Liver (tissue), 9 donors: Measurements from ENCODE around the gene FLNA. TPM values are rescaled to one million over a fixed set of nuclear protein-coding genes. Genes with fewer than 3 reads are reported as not detected.

Experiments used
- DNase-seq: peaks from one replicate; pipeline ENCODE4 v3.0.0-alpha.2; 2017; ENCODE audit warnings: low spot score
- H3K27ac ChIP-seq, 2 donors: one replicate each; pipeline ENCODE4 v1.7.0; 2013; ENCODE audit warnings: inconsistent platforms in 2 of 2, low read length in 2 of 2, control low read depth in 1 of 2, low read depth in 1 of 2, mild to moderate bottlenecking in 1 of 2
- H3K27me3 ChIP-seq, 4 donors: one replicate each; pipeline versions ENCODE4 v1.6.1 to v1.7.0; 2013; ENCODE audit warnings: low read length in 3 of 4, inconsistent platforms in 1 of 4, mild to moderate bottlenecking in 1 of 4, moderate library complexity in 1 of 4; ENCODE audit not compliant: control insufficient read depth in 4 of 4, insufficient read depth in 4 of 4
- H3K36me3 ChIP-seq, 4 donors: one replicate each; pipeline versions ENCODE4 v1.6.1 to v1.7.0; 2013; ENCODE audit warnings: low read length in 3 of 4, mild to moderate bottlenecking in 3 of 4, low read depth in 1 of 4, moderate library complexity in 1 of 4; ENCODE audit not compliant: control insufficient read depth in 4 of 4, insufficient read depth in 3 of 4
- H3K4me1 ChIP-seq, 4 donors: one replicate each; pipeline versions ENCODE4 v1.6.1 to v1.7.0; 2013; ENCODE audit warnings: low read length in 3 of 4, mild to moderate bottlenecking in 3 of 4, moderate library complexity in 1 of 4; ENCODE audit not compliant: control insufficient read depth in 4 of 4, insufficient read depth in 4 of 4
- H3K4me3 ChIP-seq, 3 donors: one replicate each; pipeline versions ENCODE4 v1.6.1 to v1.7.0; 2013; ENCODE audit warnings: low read length in 3 of 3, control low read depth in 1 of 3, low read depth in 1 of 3, mild to moderate bottlenecking in 1 of 3
- H3K9ac ChIP-seq, 2 donors: one replicate each; pipeline ENCODE4 v1.7.0; 2013; ENCODE audit warnings: low read length in 2 of 2, mild to moderate bottlenecking in 2 of 2, moderate library complexity in 2 of 2, control low read depth in 1 of 2, low read depth in 1 of 2
- H3K9me3 ChIP-seq, 4 donors: one replicate each; pipeline versions ENCODE4 v1.6.1 to v1.7.0; 2013; ENCODE audit warnings: low read length in 3 of 4; ENCODE audit not compliant: control insufficient read depth in 4 of 4
- EGR1 ChIP-seq, 2 donors: IDR thresholded peaks; 2 replicates each; pipeline ENCODE4 v1.6.1; 2016 to 2018; ENCODE audit warnings: antibody characterized with exemption in 2 of 2, low read depth in 2 of 2
- FOXA1 ChIP-seq: IDR thresholded peaks from 2 replicates; pipeline ENCODE4 v1.6.1; 2016; ENCODE audit warnings: antibody characterized with exemption
- FOXA2 ChIP-seq: IDR thresholded peaks from 2 replicates; pipeline ENCODE4 v1.6.1; 2016; ENCODE audit warnings: antibody characterized with exemption
- HNF4A ChIP-seq, 2 donors: conservative IDR thresholded peaks; 2 replicates each; pipeline ENCODE4 v1.6.1; 2016; ENCODE audit warnings: antibody characterized with exemption in 2 of 2, mild to moderate bottlenecking in 2 of 2
- HNF4G ChIP-seq: IDR thresholded peaks from 2 replicates; pipeline ENCODE4 v1.6.1; 2016; ENCODE audit warnings: antibody characterized with exemption
- JUND ChIP-seq, 2 donors: IDR thresholded peaks; 2 replicates each; pipeline ENCODE4 v1.6.1; 2016; ENCODE audit warnings: antibody characterized with exemption in 2 of 2
- NR2F2 ChIP-seq: IDR thresholded peaks from 2 replicates; pipeline ENCODE4 v1.6.1; 2016; ENCODE audit warnings: antibody characterized with exemption
- RAD21 ChIP-seq, 2 donors: IDR thresholded peaks; 2 replicates each; pipeline ENCODE4 v1.6.1; 2016; ENCODE audit warnings: antibody characterized with exemption in 2 of 2, mild to moderate bottlenecking in 2 of 2
- REST ChIP-seq: IDR thresholded peaks from 2 replicates; pipeline ENCODE4 v1.6.1; 2016; ENCODE audit warnings: antibody characterized with exemption, mild to moderate bottlenecking
- RXRA ChIP-seq, 2 donors: IDR thresholded peaks; 2 replicates each; pipeline ENCODE4 v1.6.1; 2017 to 2018; ENCODE audit warnings: antibody characterized with exemption in 2 of 2, mild to moderate bottlenecking in 1 of 2
- SP1 ChIP-seq: IDR thresholded peaks from 2 replicates; pipeline ENCODE4 v1.6.1; 2018; ENCODE audit warnings: antibody characterized with exemption, mild to moderate bottlenecking
- TAF1 ChIP-seq: conservative IDR thresholded peaks from 2 replicates; pipeline ENCODE4 v1.6.1; 2016; ENCODE audit warnings: antibody characterized with exemption, mild to moderate bottlenecking
- WGBS: extraction: QIAGEN DNeasy Blood & Tissue Kit; methylation state at CpG from one replicate; pipeline ENCODE4 v1.1.7; 2013; 5-methylcytosine and 5-hydroxymethylcytosine counted together
- polyA plus RNA-seq, 2 donors: library from polyadenylated mRNA; stranded (reverse) in 1 of 2; unstranded in 1 of 2; fragments of 200-250 nt in 1 of 2; fragments of >200 nt in 1 of 2; fragmentation: Nextera tagmentation in 1 of 2; extraction: Ambion mirVana in 1 of 2; gene quantifications; one replicate each; pipeline versions ENCODE4 v1.2.1 to v1.2.3, GENCODE V29; 2013 to 2015
- total RNA-seq, 2 donors: library from RNA; depleted of rRNA; stranded (reverse); fragments of >200 nt; gene quantifications; one replicate each; pipeline ENCODE4 v1.2.3, GENCODE V29; 2014
- TF ChIP-seq, protein P1 (sequence below): IDR thresholded peaks from 2 replicates; pipeline ENCODE4 v1.6.1; 2016; ENCODE audit warnings: antibody characterized with exemption
- TF ChIP-seq, protein P2 (sequence below): IDR thresholded peaks from 2 replicates; pipeline ENCODE4 v1.6.1; 2016; ENCODE audit warnings: antibody characterized with exemption
- donor health status: healthy.
- donor health status: healthy.
- donor health status: healthy.
- donor health status: healthy.
- donor health status: healthy.

FLNA gene
- total and polyA plus RNA-seq, 4 donors, result 23.4 to 152 (median 118) TPM

DNA sequence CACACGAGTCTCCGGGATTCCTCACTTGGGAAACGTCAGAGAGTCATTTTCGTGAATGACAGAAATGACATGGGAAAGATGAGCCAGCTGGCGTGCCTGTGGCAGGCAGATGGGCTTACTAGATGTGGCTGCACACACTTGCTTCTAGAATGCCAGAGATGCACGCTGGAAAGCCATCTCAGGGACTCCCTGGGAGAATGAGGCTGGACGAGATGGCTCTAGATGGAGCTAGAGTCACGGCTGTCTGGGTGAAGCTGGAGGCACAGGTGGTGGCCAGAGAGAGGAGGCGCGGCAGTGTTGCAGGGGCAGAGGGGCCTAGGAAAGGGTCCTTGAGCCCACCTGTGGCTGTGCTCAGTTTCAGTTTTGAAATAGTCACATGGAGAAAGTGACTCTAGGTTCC lies 52.8 kb downstream of the FLNA start:
- 51% methylated on average over 10 of the region's 10 CpGs for WGBS
- Histone ChIP-seq H3K36me3 (no peaks in the 10 kb centered on the region), H3K4me1 (no peaks in the 10 kb centered on the region), H3K9me3 (no peaks in the 10 kb centered on the region), H3K27ac (no peak overlapping the region), H3K27me3 (no peaks in the 10 kb centered on the region), H3K9ac (no peak overlapping the region), H3K4me3 (no peak overlapping the region)
- peak in 1 of 2 donors; percentile 26 for TF ChIP-seq RAD21 (IDR thresholded peaks at IDR 0.05)
- TF ChIP-seq HNF4A (conservative IDR thresholded peaks at IDR 0.05), result no peak
- TF ChIP-seq RXRA (IDR thresholded peaks at IDR 0.05), result no peak
- TF ChIP-seq HNF4G, result no peak
- TF ChIP-seq REST, result no peak
- DNase-seq, result no peak

GRCh38 chrX:154321152-154321551 lies 53.3 kb downstream of the FLNA start:
- Histone ChIP-seq H3K27ac (no peak overlapping the region), H3K27me3 (no peaks in the 10 kb centered on the region), H3K9ac (no peak overlapping the region), H3K36me3 (no peaks in the 10 kb centered on the region), H3K4me3 (no peak overlapping the region), H3K4me1 (no peaks in the 10 kb centered on the region), H3K9me3 (no peaks in the 10 kb centered on the region)
- TF ChIP-seq JUND (IDR thresholded peaks at IDR 0.05) (no peak), RAD21 (IDR thresholded peaks at IDR 0.05) (no peak), FOXA2 (no peak)
- TF ChIP-seq, protein P1, sequence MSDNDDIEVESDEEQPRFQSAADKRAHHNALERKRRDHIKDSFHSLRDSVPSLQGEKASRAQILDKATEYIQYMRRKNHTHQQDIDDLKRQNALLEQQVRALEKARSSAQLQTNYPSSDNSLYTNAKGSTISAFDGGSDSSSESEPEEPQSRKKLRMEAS, result no peak
- DNase-seq, result no peak
- WGBS, result 79% methylated on average over 7 of the region's 7 CpGs

GRCh38 chrX:154320406-154320805 lies 54.0 kb downstream of the FLNA start:
- Histone ChIP-seq H3K27me3 (peaks cover 0 to 3% (median 0%) of the 10 kb centered on the region in 4 donors), H3K27ac (no peak overlapping the region), H3K9ac (no peak overlapping the region), H3K4me3 (no peak overlapping the region), H3K36me3 (no peaks in the 10 kb centered on the region), H3K9me3 (no peaks in the 10 kb centered on the region), H3K4me1 (no peaks in the 10 kb centered on the region)
- DNase-seq, result no peak
- TF ChIP-seq SP1, result no peak
- no peak for TF ChIP-seq NR2F2
- no peak for TF ChIP-seq HNF4G
- no peak for TF ChIP-seq FOXA1
- TF ChIP-seq, protein P2, sequence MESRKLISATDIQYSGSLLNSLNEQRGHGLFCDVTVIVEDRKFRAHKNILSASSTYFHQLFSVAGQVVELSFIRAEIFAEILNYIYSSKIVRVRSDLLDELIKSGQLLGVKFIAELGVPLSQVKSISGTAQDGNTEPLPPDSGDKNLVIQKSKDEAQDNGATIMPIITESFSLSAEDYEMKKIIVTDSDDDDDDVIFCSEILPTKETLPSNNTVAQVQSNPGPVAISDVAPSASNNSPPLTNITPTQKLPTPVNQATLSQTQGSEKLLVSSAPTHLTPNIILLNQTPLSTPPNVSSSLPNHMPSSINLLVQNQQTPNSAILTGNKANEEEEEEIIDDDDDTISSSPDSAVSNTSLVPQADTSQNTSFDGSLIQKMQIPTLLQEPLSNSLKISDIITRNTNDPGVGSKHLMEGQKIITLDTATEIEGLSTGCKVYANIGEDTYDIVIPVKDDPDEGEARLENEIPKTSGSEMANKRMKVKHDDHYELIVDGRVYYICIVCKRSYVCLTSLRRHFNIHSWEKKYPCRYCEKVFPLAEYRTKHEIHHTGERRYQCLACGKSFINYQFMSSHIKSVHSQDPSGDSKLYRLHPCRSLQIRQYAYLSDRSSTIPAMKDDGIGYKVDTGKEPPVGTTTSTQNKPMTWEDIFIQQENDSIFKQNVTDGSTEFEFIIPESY, result no peak
- no peak for TF ChIP-seq TAF1
- TF ChIP-seq HNF4A (conservative IDR thresholded peaks at IDR 0.05), result no peak
- TF ChIP-seq EGR1 (IDR thresholded peaks at IDR 0.05; ENCODE audit: low read depth in 2 of 2), result no peak
- WGBS, result 88% methylated on average over 11 of the region's 11 CpGs
